Hepatocyte (in vitro differentiated cells): ENCODE data around the gene HK2. TPM values are rescaled to one million over a fixed set of nuclear protein-coding genes. Genes with fewer than 3 reads are reported as not detected.
"Not testable (repeated sequence)": the region's sequence is repeated elsewhere in the genome, so short reads cannot be mapped to it uniquely, and the experiment has no call there.

Experiments
- DNase-seq: peaks from one replicate; pipeline ENCODE4 v3.0.0-alpha.2; 2016; ENCODE audit warnings: low spot score
- H2AFZ ChIP-seq: fragments of 200-600 bp; sonication (generic); 2 replicates; pipeline ENCODE4 v1.6.0; 2016; ENCODE audit warnings: antibody characterized with exemption, mild to moderate bottlenecking
- H3K27ac ChIP-seq: fragments of 200-600 bp; sonication (generic); 2 replicates; pipeline ENCODE4 v1.5.1; 2016; ENCODE audit warnings: mild to moderate bottlenecking
- H3K27me3 ChIP-seq: fragments of 200-600 bp; sonication (generic); 2 replicates; pipeline ENCODE4 v1.6.1; 2016
- H3K36me3 ChIP-seq: fragments of 200-600 bp; sonication (generic); replicated peaks from 2 replicates; pipeline ENCODE4 v1.5.1; 2016; ENCODE audit warnings: low read depth; ENCODE audit not compliant: insufficient read depth
- H3K4me1 ChIP-seq: fragments of 200-600 bp; sonication (generic); 2 replicates; pipeline ENCODE4 v1.5.1; 2016; ENCODE audit warnings: mild to moderate bottlenecking, moderate library complexity; ENCODE audit not compliant: insufficient read depth
- H3K4me2 ChIP-seq: fragments of 200-600 bp; sonication (generic); 2 replicates; pipeline ENCODE4 v1.6.0; 2016
- H3K4me3 ChIP-seq: fragments of 200-600 bp; sonication (generic); 2 replicates; pipeline ENCODE4 v1.5.1; 2016; ENCODE audit warnings: mild to moderate bottlenecking
- H3K79me2 ChIP-seq: fragments of 200-600 bp; sonication (generic); 2 replicates; pipeline ENCODE4 v1.6.0; 2017; ENCODE audit warnings: mild to moderate bottlenecking
- H3K9me2 ChIP-seq: fragments of 200-600 bp; sonication (generic); replicated peaks from 2 replicates; pipeline ENCODE4 v1.6.0; 2017; ENCODE audit warnings: mild to moderate bottlenecking; ENCODE audit not compliant: insufficient read depth
- H3K9me3 ChIP-seq: fragments of 200-600 bp; sonication (generic); 2 replicates; pipeline ENCODE4 v1.5.1; 2016; ENCODE audit warnings: low read depth, mild to moderate bottlenecking
- H4K20me1 ChIP-seq: fragments of 200-600 bp; sonication (generic); 2 replicates; pipeline ENCODE4 v1.6.0; 2016; ENCODE audit warnings: mild to moderate bottlenecking; ENCODE audit not compliant: insufficient read depth, poor library complexity, severe bottlenecking
- CTCF ChIP-seq: fragments of 200-600 bp; sonication (generic); IDR thresholded peaks from 2 replicates; pipeline ENCODE4 v1.5.1; 2016; ENCODE audit warnings: antibody characterized with exemption, mild to moderate bottlenecking; ENCODE audit not compliant: poor library complexity
- EZH2 ChIP-seq: fragments of 200-600 bp; sonication (generic); IDR thresholded peaks from 2 replicates; pipeline ENCODE4 v1.6.1; 2016; ENCODE audit warnings: antibody characterized with exemption, mild to moderate bottlenecking, borderline replicate concordance
- EZH2phosphoT487 ChIP-seq: fragments of 200-600 bp; sonication (generic); IDR thresholded peaks from one replicate; pipeline ENCODE4 v1.6.1; 2018; ENCODE audit warnings: antibody characterized with exemption, mild to moderate bottlenecking, low read depth, moderate library complexity; ENCODE audit not compliant: unreplicated experiment, severe bottlenecking
- WGBS: methylation state at CpG from one replicate; pipeline ENCODE4 v1.1.6; 2016; ENCODE audit warnings: low lambda C conversion rate; ENCODE audit errors: missing lambda C conversion rate; 5-methylcytosine and 5-hydroxymethylcytosine counted together
- polyA plus RNA-seq: library from polyadenylated mRNA; unstranded; fragments of >200 nt; fragmentation: Nextera tagmentation; extraction: Ambion mirVana; gene quantifications from 2 replicates; pipeline ENCODE4 v1.2.1, GENCODE V29; 2016
- total RNA-seq: library from RNA; depleted of rRNA; stranded (reverse); fragments of >200 nt; gene quantifications from 2 replicates; pipeline ENCODE4 v1.2.3, GENCODE V29; 2014

Gene HK2
- total RNA-seq (25.6 and 37.3 TPM in 2 replicates), polyA plus RNA-seq (21.1 and 25.4 TPM in 2 replicates)

GRCh38 chr2:74833418-74834233, at the start of gene HK2:
TSS of gene HK2 (plus strand) at chr2:74834127. CDS start at chr2:74834581, 454 bp downstream.
- Histone ChIP-seq H3K79me2 (peaks cover 20% of the 10 kb centered on the region), H3K36me3 (no peaks in the 10 kb centered on the region), H3K4me3 (peak within 1 kb of the TSS; percentile 98), H3K9me2 (no peaks in the 10 kb centered on the region), H2AFZ (peak within 1 kb of the TSS; percentile 34), H4K20me1 (no peaks in the 10 kb centered on the region), H3K27ac (peak within 1 kb of the TSS; percentile 92), H3K27me3 (no peaks in the 10 kb centered on the region), H3K9me3 (no peaks in the 10 kb centered on the region), H3K4me2 (peak within 1 kb of the TSS; percentile 97), H3K4me1 (peaks cover 11% of the 10 kb centered on the region)
- 7% methylated on average over 33 of the region's 67 CpGs for WGBS
- TF ChIP-seq EZH2phosphoT487: no peak
- no peak for TF ChIP-seq EZH2
- TF ChIP-seq CTCF: no peak
- peak; percentile 95 for DNase-seq

- WGBS: 95% methylated on average over 2 of the region's 2 CpGs
- no peaks in the 10 kb centered on the region for H3K9me2 ChIP-seq
Observed at GRCh38 chr2:74789271-74789670, 44.7 kb upstream of the HK2 start.

GRCh38 chr2:74792282-74792681, 41.6 kb upstream of the HK2 start:
- H4K20me1 ChIP-seq: no peaks in the 10 kb centered on the region
- no peak overlapping the region for H3K4me3 ChIP-seq
- no peaks in the 10 kb centered on the region for H3K27me3 ChIP-seq
- TF ChIP-seq EZH2phosphoT487: no peak
- TF ChIP-seq EZH2: no peak
- no peak for TF ChIP-seq CTCF
- no peaks in the 10 kb centered on the region for H3K4me1 ChIP-seq
- H3K9me2 ChIP-seq: no peaks in the 10 kb centered on the region
- no peak overlapping the region for H3K4me2 ChIP-seq
- H3K79me2 ChIP-seq: no peaks in the 10 kb centered on the region
- no peaks in the 10 kb centered on the region for H3K9me3 ChIP-seq
- no peak overlapping the region for H3K27ac ChIP-seq
- H3K36me3 ChIP-seq: no peaks in the 10 kb centered on the region
- WGBS: 94% methylated on average over 5 of the region's 5 CpGs
- H2AFZ ChIP-seq: no peak overlapping the region
- no peak for DNase-seq

More at GRCh38 chr2:74789271-74789670, 44.7 kb upstream of the HK2 start:
- DNase-seq: no peak
- Histone ChIP-seq H3K4me1 (no peaks in the 10 kb centered on the region), H3K27me3 (no peaks in the 10 kb centered on the region), H3K9me3 (no peaks in the 10 kb centered on the region), H3K36me3 (no peaks in the 10 kb centered on the region), H3K4me2 (no peak overlapping the region), H3K4me3 (no peak overlapping the region), H3K27ac (no peak overlapping the region), H4K20me1 (no peaks in the 10 kb centered on the region), H2AFZ (no peak overlapping the region), H3K79me2 (no peaks in the 10 kb centered on the region)
- TF ChIP-seq EZH2 (no peak), CTCF (no peak), EZH2phosphoT487 (no peak)

- H2AFZ ChIP-seq, H3K4me3 ChIP-seq, H3K79me2 ChIP-seq, H3K27ac ChIP-seq, H3K9me2 ChIP-seq, H3K4me1 ChIP-seq, H4K20me1 ChIP-seq, H3K36me3 ChIP-seq, DNase-seq, H3K4me2 ChIP-seq, H3K9me3 ChIP-seq, H3K27me3 ChIP-seq: not testable (repeated sequence)
- WGBS: no CpG with 5 or more reads among the region's 2 CpGs
Observed at GRCh38 chr2:74794878-74795277, 39.0 kb upstream of the HK2 start.
